Tibial nerve (tissue), 3 donors: ENCODE measurements around the gene PEX16.

Experiments used
- POLR2A ChIP-seq, 2 donors: fragments of 450-650 bp; IDR thresholded peaks; one replicate each; pipeline ENCODE4 v1.6.1; 2017; ENCODE audit warnings: antibody characterized with exemption in 2 of 2, mild to moderate bottlenecking in 2 of 2, moderate library complexity in 2 of 2
- TF ChIP-seq, protein P1 (sequence below), 5 experiments: fragments of 200-600 bp in 3 of 5; fragments of 450-650 bp in 2 of 5; sonication (generic) in 3 of 5; IDR thresholded peaks; one replicate each; pipeline ENCODE4 v1.5.1; 2016 to 2019; ENCODE audit warnings: antibody characterized with exemption in 5 of 5, mild to moderate bottlenecking in 3 of 5, moderate library complexity in 2 of 5

DNA sequence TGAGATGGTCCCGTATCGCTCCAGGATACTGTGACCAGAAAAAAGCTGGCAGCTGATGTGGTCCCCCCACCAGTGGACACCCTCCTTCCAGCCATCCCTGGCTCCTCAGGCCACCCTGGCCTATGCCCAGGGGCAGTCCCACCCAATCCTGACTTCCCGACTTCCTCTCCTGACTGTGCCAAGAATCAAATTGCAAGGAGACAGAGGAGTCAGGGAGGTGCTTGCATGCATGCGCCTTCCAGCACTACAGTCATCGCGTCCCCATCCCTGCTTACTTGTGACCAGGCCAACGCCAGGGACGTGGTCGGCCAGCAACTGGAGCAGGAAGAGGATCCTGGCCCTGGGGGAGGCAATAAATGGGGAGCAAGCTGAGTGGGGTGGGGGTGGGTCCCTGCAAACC, 7.1 kb downstream of the PEX16 start:
- TF ChIP-seq, protein P1, sequence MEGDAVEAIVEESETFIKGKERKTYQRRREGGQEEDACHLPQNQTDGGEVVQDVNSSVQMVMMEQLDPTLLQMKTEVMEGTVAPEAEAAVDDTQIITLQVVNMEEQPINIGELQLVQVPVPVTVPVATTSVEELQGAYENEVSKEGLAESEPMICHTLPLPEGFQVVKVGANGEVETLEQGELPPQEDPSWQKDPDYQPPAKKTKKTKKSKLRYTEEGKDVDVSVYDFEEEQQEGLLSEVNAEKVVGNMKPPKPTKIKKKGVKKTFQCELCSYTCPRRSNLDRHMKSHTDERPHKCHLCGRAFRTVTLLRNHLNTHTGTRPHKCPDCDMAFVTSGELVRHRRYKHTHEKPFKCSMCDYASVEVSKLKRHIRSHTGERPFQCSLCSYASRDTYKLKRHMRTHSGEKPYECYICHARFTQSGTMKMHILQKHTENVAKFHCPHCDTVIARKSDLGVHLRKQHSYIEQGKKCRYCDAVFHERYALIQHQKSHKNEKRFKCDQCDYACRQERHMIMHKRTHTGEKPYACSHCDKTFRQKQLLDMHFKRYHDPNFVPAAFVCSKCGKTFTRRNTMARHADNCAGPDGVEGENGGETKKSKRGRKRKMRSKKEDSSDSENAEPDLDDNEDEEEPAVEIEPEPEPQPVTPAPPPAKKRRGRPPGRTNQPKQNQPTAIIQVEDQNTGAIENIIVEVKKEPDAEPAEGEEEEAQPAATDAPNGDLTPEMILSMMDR (IDR thresholded peaks at IDR 0.05), result no peak
- no peak for TF ChIP-seq POLR2A (IDR thresholded peaks at IDR 0.05)
